Measurements from ENCODE around the gene EXPH5. TPM values are rescaled to one million over a fixed set of nuclear protein-coding genes. Genes with fewer than 3 reads are reported as not detected.

Gene EXPH5
- total RNA-seq, 1 experiment from 2014 or later: 18.1 TPM

DNA sequence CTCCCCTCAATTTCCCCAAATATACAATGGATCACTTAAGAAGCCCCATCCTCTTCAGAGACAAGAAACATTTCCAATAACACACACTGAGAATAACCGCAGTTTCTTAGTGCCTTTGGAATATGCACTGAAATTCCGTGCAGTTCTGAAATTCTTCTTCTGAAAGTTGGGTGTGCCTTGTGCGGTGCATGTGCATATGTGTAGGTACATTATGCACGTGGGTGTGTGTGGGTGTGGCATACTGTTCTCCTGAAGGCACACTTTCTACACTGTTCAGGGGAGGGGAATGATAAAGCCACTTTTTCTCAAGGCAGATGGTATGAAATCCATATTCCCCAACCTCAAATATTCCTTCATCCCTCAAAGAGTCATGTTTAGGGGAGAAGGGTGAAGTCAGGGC, 1.7 kb downstream of the EXPH5 start:
- Mint-ChIP-seq H3K4me3 (ENCODE audit: unreplicated experiment) (peak overlapping the region; percentile 100), H3K27me3 (ENCODE audit: insufficient read depth, unreplicated experiment) (no peaks in the 10 kb centered on the region), H3K27ac (ENCODE audit: unreplicated experiment) (peak overlapping the region; percentile 100), H3K9me3 (ENCODE audit: unreplicated experiment) (no peaks in the 10 kb centered on the region), H3K36me3 (ENCODE audit: insufficient read depth, unreplicated experiment) (peaks cover 7% of the 10 kb centered on the region), H3K4me1 (ENCODE audit: low read depth, unreplicated experiment) (peaks cover 26% of the 10 kb centered on the region)
- no TSS peak for BruUV-seq (replicated peaks)
- POLR2A ChIA-PET: no interaction called here
- H3K27me3 ChIP-seq (replicated peaks; ENCODE audit: control insufficient read depth, insufficient read depth, low read length): no peaks in the 10 kb centered on the region; the same call in 1 of the 2 replicates
- no peaks in the 10 kb centered on the region for H3K9me3 ChIP-seq
- TF ChIP-seq, protein P1, sequence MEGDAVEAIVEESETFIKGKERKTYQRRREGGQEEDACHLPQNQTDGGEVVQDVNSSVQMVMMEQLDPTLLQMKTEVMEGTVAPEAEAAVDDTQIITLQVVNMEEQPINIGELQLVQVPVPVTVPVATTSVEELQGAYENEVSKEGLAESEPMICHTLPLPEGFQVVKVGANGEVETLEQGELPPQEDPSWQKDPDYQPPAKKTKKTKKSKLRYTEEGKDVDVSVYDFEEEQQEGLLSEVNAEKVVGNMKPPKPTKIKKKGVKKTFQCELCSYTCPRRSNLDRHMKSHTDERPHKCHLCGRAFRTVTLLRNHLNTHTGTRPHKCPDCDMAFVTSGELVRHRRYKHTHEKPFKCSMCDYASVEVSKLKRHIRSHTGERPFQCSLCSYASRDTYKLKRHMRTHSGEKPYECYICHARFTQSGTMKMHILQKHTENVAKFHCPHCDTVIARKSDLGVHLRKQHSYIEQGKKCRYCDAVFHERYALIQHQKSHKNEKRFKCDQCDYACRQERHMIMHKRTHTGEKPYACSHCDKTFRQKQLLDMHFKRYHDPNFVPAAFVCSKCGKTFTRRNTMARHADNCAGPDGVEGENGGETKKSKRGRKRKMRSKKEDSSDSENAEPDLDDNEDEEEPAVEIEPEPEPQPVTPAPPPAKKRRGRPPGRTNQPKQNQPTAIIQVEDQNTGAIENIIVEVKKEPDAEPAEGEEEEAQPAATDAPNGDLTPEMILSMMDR (IDR thresholded peaks at IDR 0.05; ENCODE audit: insufficient read depth in 1 of 2, low read depth in 1 of 2, low read length in 1 of 2, severe bottlenecking in 1 of 2, unreplicated experiment in 1 of 2): no peak
- peaks cover 21% of the 10 kb centered on the region for H3K4me1 ChIP-seq
- H3K4me3 ChIP-seq (ENCODE audit: low read depth, low read length): peak overlapping the region; percentile 89
- DNase-seq: no peak
- intact Hi-C loops (cut with micrococcal nuclease; ENCODE audit: unreplicated experiment): no loop called here
- CTCF ChIA-PET: no interaction called here
- H3K36me3 ChIP-seq (ENCODE audit: control insufficient read depth, insufficient read depth, low read length): no peaks in the 10 kb centered on the region

DNA sequence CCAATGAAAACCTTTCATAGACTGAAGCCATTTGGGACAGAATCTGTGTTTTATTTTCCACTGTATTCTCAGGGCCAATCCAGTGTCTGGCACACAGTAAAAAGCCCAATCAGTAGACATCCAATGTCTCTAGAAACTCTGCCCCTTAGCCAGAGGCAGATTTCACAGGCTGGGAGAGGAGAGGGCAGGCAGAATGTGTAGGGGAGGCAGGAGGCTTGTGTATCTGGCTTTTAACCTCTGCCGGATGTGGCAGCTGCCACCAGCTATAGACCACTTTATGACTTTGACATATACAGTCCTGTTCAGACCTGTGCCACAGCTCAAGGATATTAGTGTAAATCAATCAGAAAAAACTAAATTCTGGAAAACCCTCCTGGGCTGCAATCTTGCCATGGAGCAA, 4.4 kb downstream of the EXPH5 start:
- Mint-ChIP-seq H3K27me3 (ENCODE audit: insufficient read depth, unreplicated experiment) (no peaks in the 10 kb centered on the region), H3K9me3 (ENCODE audit: unreplicated experiment) (no peaks in the 10 kb centered on the region), H3K27ac (ENCODE audit: unreplicated experiment) (no peak overlapping the region), H3K4me1 (ENCODE audit: low read depth, unreplicated experiment) (peaks cover 18% of the 10 kb centered on the region), H3K4me3 (ENCODE audit: unreplicated experiment) (no peak overlapping the region), H3K36me3 (ENCODE audit: insufficient read depth, unreplicated experiment) (peaks cover 7% of the 10 kb centered on the region)
- intact Hi-C loops (cut with micrococcal nuclease; ENCODE audit: unreplicated experiment): no loop called here
- Histone ChIP-seq H3K4me1 (peaks cover 18% of the 10 kb centered on the region), H3K4me3 (ENCODE audit: low read depth, low read length) (no peak overlapping the region), H3K36me3 (ENCODE audit: control insufficient read depth, insufficient read depth, low read length) (no peaks in the 10 kb centered on the region), H3K27me3 (replicated peaks; ENCODE audit: control insufficient read depth, insufficient read depth, low read length) (no peaks in the 10 kb centered on the region), H3K9me3 (no peaks in the 10 kb centered on the region)
- ChIA-PET CTCF (interaction anchor here (0.7 to 1.2 kb wide), 2 partner anchors 57 to 366 kb away, joined by 3 read pairs; partner anchors contain the start of genes ATM and NPAT), POLR2A (interaction anchor here (1.0 kb wide), 1 partner anchor 91 kb away, joined by 3 read pairs; the partner anchor contains the start of gene POGLUT3)
- BruUV-seq (replicated peaks): no TSS peak
- DNase-seq: no peak
- TF ChIP-seq, protein P1 (IDR thresholded peaks at IDR 0.05; ENCODE audit: insufficient read depth in 1 of 2, low read depth in 1 of 2, low read length in 1 of 2, severe bottlenecking in 1 of 2, unreplicated experiment in 1 of 2): no peak

DNA sequence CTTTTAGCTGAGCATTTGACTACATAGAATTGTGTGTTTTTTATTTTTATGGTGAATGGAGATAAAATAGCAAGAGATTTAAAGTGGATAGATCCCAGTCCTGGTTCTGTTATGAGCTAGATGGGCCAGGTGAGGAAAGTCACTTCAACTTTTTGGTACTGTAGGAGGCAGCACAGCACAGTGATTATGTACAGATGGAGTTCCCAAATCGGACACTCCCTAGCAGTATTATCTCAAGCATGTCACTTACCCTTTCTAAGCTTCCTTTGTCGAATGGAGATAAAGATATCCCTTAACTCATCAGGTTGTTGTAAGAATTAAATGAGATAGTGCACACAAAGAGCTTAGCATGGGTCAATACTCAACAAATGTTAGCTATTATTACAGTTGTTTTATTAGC, 5.3 kb downstream of the EXPH5 start:
- no peak for DNase-seq
- Histone ChIP-seq H3K4me3 (ENCODE audit: low read depth, low read length) (no peak overlapping the region), H3K36me3 (ENCODE audit: control insufficient read depth, insufficient read depth, low read length) (no peaks in the 10 kb centered on the region), H3K9me3 (no peaks in the 10 kb centered on the region), H3K27me3 (replicated peaks; ENCODE audit: control insufficient read depth, insufficient read depth, low read length) (no peaks in the 10 kb centered on the region), H3K4me1 (peaks cover 15% of the 10 kb centered on the region)
- Mint-ChIP-seq H3K27ac (ENCODE audit: unreplicated experiment) (no peak overlapping the region), H3K4me1 (ENCODE audit: low read depth, unreplicated experiment) (peaks cover 14% of the 10 kb centered on the region), H3K27me3 (ENCODE audit: insufficient read depth, unreplicated experiment) (no peaks in the 10 kb centered on the region), H3K36me3 (ENCODE audit: insufficient read depth, unreplicated experiment) (peaks cover 3% of the 10 kb centered on the region), H3K9me3 (ENCODE audit: unreplicated experiment) (no peaks in the 10 kb centered on the region), H3K4me3 (ENCODE audit: unreplicated experiment) (no peak overlapping the region)
- CTCF ChIA-PET: interaction anchor here (0.7 to 1.2 kb wide), 4 partner anchors 58 to 579 kb away, joined by 3 to 11 read pairs (median 3); partner anchors contain the start of genes ATM, CUL5 and NPAT
- TF ChIP-seq, protein P1 (IDR thresholded peaks at IDR 0.05; ENCODE audit: insufficient read depth in 1 of 2, low read depth in 1 of 2, low read length in 1 of 2, severe bottlenecking in 1 of 2, unreplicated experiment in 1 of 2): no peak
- no TSS peak for BruUV-seq (replicated peaks)
- intact Hi-C loops (cut with micrococcal nuclease; ENCODE audit: unreplicated experiment): loop anchor here (1.0 kb wide), 1 partner anchor 60 kb away; no protein-coding TSS in a partner anchor
- POLR2A ChIA-PET: interaction anchor here (1.0 kb wide), 1 partner anchor 90 kb away, joined by 3 read pairs; the partner anchor contains the start of gene POGLUT3

Data from Caco-2 (cell line).